Measurements from ENCODE around the gene PTPRJ.
"Not testable (repeated sequence)": the region's sequence is repeated elsewhere in the genome, so short reads cannot be mapped to it uniquely, and the experiment has no call there.

Gene PTPRJ

DNA sequence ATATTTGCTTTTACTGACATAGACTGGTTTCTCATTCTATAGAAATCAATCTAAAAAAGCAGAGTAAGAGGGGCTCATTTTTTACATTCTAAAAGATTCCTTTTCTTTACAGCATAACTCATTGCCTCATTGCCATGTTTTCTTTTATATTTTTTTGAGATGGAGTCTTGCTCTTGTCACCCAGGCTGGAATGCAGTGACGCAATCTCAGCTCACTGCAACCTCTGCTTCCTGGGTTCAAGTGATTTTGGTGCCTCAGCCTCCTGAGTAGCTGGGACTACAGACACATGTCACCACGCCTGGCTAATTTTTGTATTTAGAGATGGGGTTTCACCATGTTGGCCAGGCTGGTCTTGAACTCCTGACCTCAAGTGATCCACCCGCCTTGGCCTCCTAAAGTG lies 159.5 kb downstream of the PTPRJ start:
- Histone ChIP-seq H3K4me1 (ENCODE audit: control insufficient read depth, insufficient read depth, low read length) (peaks cover 13% of the 10 kb centered on the region), H3K36me3 (ENCODE audit: control insufficient read depth, insufficient read depth, low read length, severe bottlenecking) (peaks cover 22% of the 10 kb centered on the region)
- DNase-seq (ENCODE audit: low read depth), result peak; percentile 40
- H3K9me3 ChIP-seq (ENCODE audit: control insufficient read depth, low read length); H3K4me3 ChIP-seq (ENCODE audit: low read length); H3K9ac ChIP-seq (ENCODE audit: low read length); H3K27me3 ChIP-seq (replicated peaks; ENCODE audit: control insufficient read depth, insufficient read depth, low read length): not testable (repeated sequence)

DNA sequence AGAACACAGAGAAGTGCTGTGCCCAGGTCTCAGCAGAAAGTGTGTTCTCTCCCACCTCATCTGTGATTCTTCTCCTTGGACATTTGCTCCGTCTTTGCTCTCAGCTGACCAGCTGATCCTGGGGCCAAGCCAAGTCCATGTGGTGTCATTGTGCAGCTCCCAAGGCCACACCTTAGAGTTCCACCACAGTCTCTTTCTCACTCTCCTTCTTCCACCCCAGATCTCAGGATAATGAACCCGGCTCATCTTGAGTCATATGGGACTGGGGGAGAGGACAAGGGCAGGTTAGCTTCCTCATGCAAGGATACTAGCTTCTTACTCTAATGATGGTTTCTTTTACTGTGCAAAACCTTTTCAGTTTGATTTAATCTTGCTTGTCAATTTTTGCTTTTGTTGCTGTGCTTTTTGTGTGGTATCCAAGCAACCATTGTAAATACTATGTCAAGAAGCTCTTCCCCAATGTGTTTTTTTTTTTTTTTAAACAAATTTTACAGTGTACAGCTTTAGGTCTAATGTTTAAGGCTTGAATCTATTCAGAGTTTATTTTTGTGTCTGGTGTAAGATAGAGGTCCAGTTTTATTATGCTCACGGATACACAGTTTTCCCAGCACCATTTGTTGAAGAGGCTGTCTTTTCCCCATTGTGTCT lies 161.2 kb downstream of the PTPRJ start:
- peaks cover 26% of the 10 kb centered on the region for H3K36me3 ChIP-seq (ENCODE audit: control insufficient read depth, insufficient read depth, low read length, severe bottlenecking)

GRCh38 chr11:48142889-48143288 lies 162.5 kb downstream of the PTPRJ start:
- Histone ChIP-seq H3K4me3 (ENCODE audit: low read length) (no peak overlapping the region), H3K9me3 (ENCODE audit: control insufficient read depth, low read length) (no peaks in the 10 kb centered on the region), H3K27me3 (replicated peaks; ENCODE audit: control insufficient read depth, insufficient read depth, low read length) (no peaks in the 10 kb centered on the region), H3K4me1 (ENCODE audit: control insufficient read depth, insufficient read depth, low read length) (peaks cover 13% of the 10 kb centered on the region), H3K36me3 (ENCODE audit: control insufficient read depth, insufficient read depth, low read length, severe bottlenecking) (peaks cover 21% of the 10 kb centered on the region), H3K9ac (ENCODE audit: low read length) (no peak overlapping the region)
- no peak for DNase-seq (ENCODE audit: low read depth)

More for the DNA sequence above, 161.2 kb downstream of the PTPRJ start:
- Histone ChIP-seq H3K9me3 (ENCODE audit: control insufficient read depth, low read length) (no peaks in the 10 kb centered on the region), H3K4me1 (ENCODE audit: control insufficient read depth, insufficient read depth, low read length) (peaks cover 13% of the 10 kb centered on the region), H3K9ac (ENCODE audit: low read length) (no peak overlapping the region), H3K27me3 (replicated peaks; ENCODE audit: control insufficient read depth, insufficient read depth, low read length) (no peaks in the 10 kb centered on the region), H3K4me3 (ENCODE audit: low read length) (no peak overlapping the region)
- DNase-seq (ENCODE audit: low read depth), result peak; percentile 10

DNA sequence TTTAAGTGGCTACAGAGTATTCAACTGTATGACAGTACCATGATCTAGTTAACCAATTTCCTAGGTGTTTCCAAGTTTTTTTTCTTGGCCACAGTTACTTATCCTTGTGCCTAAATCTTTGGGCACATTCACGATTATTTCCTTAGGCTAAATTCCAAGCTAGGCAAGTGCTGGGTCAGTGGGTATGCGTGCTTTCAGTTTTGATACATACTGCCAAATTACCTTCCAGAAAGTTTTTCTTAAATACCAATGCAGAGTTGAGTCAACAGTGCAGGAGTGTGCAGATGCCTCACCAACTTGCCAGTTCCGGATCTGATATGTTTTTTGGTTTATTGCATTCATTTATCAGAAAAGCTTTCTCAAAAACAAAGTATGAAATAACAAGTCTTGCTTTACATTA lies 168.4 kb downstream of the PTPRJ start:
- no peak overlapping the region for H3K4me3 ChIP-seq (ENCODE audit: low read length)
- DNase-seq (ENCODE audit: low read depth), result peak; percentile 25
- H3K4me1 ChIP-seq (ENCODE audit: control insufficient read depth, insufficient read depth, low read length), result no peaks in the 10 kb centered on the region
- H3K9me3 ChIP-seq (ENCODE audit: control insufficient read depth, low read length), result no peaks in the 10 kb centered on the region
- no peaks in the 10 kb centered on the region for H3K27me3 ChIP-seq (replicated peaks; ENCODE audit: control insufficient read depth, insufficient read depth, low read length)
- no peak overlapping the region for H3K9ac ChIP-seq (ENCODE audit: low read length)
- H3K36me3 ChIP-seq (ENCODE audit: control insufficient read depth, insufficient read depth, low read length, severe bottlenecking), result peaks cover 35% of the 10 kb centered on the region

GRCh38 chr11:48150213-48150612 lies 169.9 kb downstream of the PTPRJ start:
- Histone ChIP-seq H3K9me3 (ENCODE audit: control insufficient read depth, low read length) (no peaks in the 10 kb centered on the region), H3K4me3 (ENCODE audit: low read length) (no peak overlapping the region), H3K9ac (ENCODE audit: low read length) (no peak overlapping the region), H3K36me3 (ENCODE audit: control insufficient read depth, insufficient read depth, low read length, severe bottlenecking) (peaks cover 40% of the 10 kb centered on the region), H3K4me1 (ENCODE audit: control insufficient read depth, insufficient read depth, low read length) (peaks cover 10% of the 10 kb centered on the region), H3K27me3 (replicated peaks; ENCODE audit: control insufficient read depth, insufficient read depth, low read length) (no peaks in the 10 kb centered on the region)
- DNase-seq (ENCODE audit: low read depth), result peak; percentile 4

GRCh38 chr11:48154151-48154550 lies 173.8 kb downstream of the PTPRJ start:
- H3K36me3 ChIP-seq (ENCODE audit: control insufficient read depth, insufficient read depth, low read length, severe bottlenecking), result peaks cover 50% of the 10 kb centered on the region
- no peak overlapping the region for H3K9ac ChIP-seq (ENCODE audit: low read length)
- DNase-seq (ENCODE audit: low read depth), result no peak

DNA sequence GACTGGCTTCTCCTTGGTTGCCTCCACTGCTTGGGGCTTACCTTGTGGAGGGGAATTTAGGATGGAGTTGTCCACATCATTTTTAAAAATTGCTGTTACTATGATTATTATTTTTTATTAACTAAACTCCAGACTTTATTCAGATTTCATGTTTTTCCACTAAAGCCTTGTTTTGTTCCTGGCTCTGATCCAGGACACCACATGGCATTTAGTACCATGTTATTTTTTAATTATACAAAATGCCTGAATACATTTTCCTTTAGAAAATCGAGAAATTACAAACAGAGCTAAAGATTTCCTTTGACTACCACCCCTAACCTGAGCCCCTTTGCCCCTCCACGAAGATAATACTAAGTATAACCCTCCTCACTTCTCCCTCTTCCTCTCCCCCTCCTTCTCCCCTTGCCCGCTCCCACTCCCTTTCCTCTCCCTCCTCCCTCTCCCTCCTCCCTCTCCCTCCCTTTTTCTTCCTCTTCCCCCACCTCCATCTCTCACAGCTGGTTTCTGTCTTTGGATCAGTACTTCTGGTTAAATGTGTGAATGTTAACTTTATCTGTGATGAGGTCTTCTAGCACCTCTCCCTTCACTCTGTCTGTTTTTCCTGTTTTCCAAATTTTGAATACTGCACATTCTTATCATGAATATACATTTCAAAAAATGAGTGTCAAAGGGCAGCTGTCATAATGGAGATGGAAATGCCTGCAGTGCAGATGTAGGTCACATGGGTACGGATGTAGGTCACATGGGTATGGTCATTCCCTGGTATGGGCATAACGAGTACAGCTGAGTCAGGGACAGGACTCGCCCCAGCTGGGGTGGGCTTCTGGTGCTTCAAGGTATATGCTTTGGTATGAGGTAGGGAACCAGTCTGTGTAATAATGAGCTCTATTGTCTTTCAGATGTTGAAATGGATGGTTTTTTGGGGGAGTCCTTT lies 181.9 kb downstream of the PTPRJ start:
- Histone ChIP-seq H3K27me3 (replicated peaks; ENCODE audit: control insufficient read depth, insufficient read depth, low read length) (no peaks in the 10 kb centered on the region), H3K4me3 (ENCODE audit: low read length) (no peak overlapping the region), H3K9me3 (ENCODE audit: control insufficient read depth, low read length) (no peaks in the 10 kb centered on the region), H3K9ac (ENCODE audit: low read length) (no peak overlapping the region), H3K4me1 (ENCODE audit: control insufficient read depth, insufficient read depth, low read length) (peaks cover 5% of the 10 kb centered on the region), H3K36me3 (ENCODE audit: control insufficient read depth, insufficient read depth, low read length, severe bottlenecking) (peaks cover 33% of the 10 kb centered on the region)
- peak; percentile 41 for DNase-seq (ENCODE audit: low read depth)

More at GRCh38 chr11:48154151-48154550, 173.8 kb downstream of the PTPRJ start:
- Histone ChIP-seq H3K4me3 (ENCODE audit: low read length) (peak overlapping the region; percentile 1), H3K27me3 (replicated peaks; ENCODE audit: control insufficient read depth, insufficient read depth, low read length) (no peaks in the 10 kb centered on the region), H3K9me3 (ENCODE audit: control insufficient read depth, low read length) (no peaks in the 10 kb centered on the region), H3K4me1 (ENCODE audit: control insufficient read depth, insufficient read depth, low read length) (peaks cover 10% of the 10 kb centered on the region)

- no peak for DNase-seq (ENCODE audit: low read depth)
- H3K4me1 ChIP-seq (ENCODE audit: control insufficient read depth, insufficient read depth, low read length), result peaks cover 5% of the 10 kb centered on the region
These were observed 182.5 kb downstream of the PTPRJ start for GRCh38 chr11:48162885-48163268.

GRCh38 chr11:48163360-48164100 lies 183.2 kb downstream of the PTPRJ start:
- Histone ChIP-seq H3K9ac (ENCODE audit: low read length) (no peak overlapping the region), H3K36me3 (ENCODE audit: control insufficient read depth, insufficient read depth, low read length, severe bottlenecking) (peaks cover 28% of the 10 kb centered on the region), H3K9me3 (ENCODE audit: control insufficient read depth, low read length) (no peaks in the 10 kb centered on the region), H3K4me3 (ENCODE audit: low read length) (no peak overlapping the region), H3K4me1 (ENCODE audit: control insufficient read depth, insufficient read depth, low read length) (peaks cover 5% of the 10 kb centered on the region), H3K27me3 (replicated peaks; ENCODE audit: control insufficient read depth, insufficient read depth, low read length) (no peaks in the 10 kb centered on the region)
- DNase-seq (ENCODE audit: low read depth), result no peak

More at GRCh38 chr11:48162885-48163268, 182.5 kb downstream of the PTPRJ start:
- H3K9ac ChIP-seq (ENCODE audit: low read length), result no peak overlapping the region
- H3K4me3 ChIP-seq (ENCODE audit: low read length), result no peak overlapping the region
- H3K27me3 ChIP-seq (replicated peaks; ENCODE audit: control insufficient read depth, insufficient read depth, low read length), result no peaks in the 10 kb centered on the region
- H3K9me3 ChIP-seq (ENCODE audit: control insufficient read depth, low read length), result no peaks in the 10 kb centered on the region
- peaks cover 28% of the 10 kb centered on the region for H3K36me3 ChIP-seq (ENCODE audit: control insufficient read depth, insufficient read depth, low read length, severe bottlenecking)

DNA sequence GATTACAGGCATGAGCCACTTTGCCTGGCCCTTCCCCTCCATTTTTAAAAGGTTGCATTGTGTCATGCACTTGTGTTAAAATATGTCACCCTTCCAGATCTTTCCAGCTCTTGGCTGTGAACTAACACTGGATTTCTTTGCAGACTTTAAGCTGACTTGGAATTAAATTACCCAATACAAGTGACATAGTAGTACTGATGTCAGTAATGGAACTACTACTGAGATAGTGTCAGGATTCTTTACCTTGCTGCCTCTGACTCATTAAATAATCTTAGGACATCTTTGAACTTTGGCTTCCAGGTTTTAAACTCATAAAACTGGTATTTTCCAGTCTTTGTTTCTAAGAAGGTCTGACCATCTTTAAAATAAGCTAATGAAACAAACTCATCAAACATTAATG lies 184.5 kb downstream of the PTPRJ start:
- Histone ChIP-seq H3K4me1 (ENCODE audit: control insufficient read depth, insufficient read depth, low read length) (peaks cover 9% of the 10 kb centered on the region), H3K4me3 (ENCODE audit: low read length) (no peak overlapping the region), H3K9me3 (ENCODE audit: control insufficient read depth, low read length) (no peaks in the 10 kb centered on the region), H3K27me3 (replicated peaks; ENCODE audit: control insufficient read depth, insufficient read depth, low read length) (no peaks in the 10 kb centered on the region), H3K36me3 (ENCODE audit: control insufficient read depth, insufficient read depth, low read length, severe bottlenecking) (peaks cover 25% of the 10 kb centered on the region), H3K9ac (ENCODE audit: low read length) (no peak overlapping the region)
- no peak for DNase-seq (ENCODE audit: low read depth)

DNA sequence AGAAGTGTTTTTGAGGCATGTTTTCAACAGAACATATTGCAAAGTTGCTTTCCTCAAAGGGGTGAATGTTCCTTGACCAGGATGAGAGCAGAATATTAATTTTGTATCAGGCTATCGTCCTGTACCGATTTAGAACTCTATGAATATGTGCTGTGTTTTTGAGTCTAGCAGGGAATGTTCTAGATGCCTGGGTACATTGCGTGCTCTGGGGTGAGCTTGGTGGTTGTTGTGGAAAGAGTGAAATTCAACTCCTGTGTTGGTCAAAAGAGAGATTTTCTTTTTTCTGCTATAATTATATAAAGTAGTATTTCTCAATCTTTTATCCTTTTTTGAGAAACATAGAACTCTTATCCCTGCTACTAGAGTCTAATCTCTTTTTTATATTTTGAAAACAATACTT lies 185.1 kb downstream of the PTPRJ start:
- H3K4me1 ChIP-seq (ENCODE audit: control insufficient read depth, insufficient read depth, low read length), result peaks cover 14% of the 10 kb centered on the region
- no peak overlapping the region for H3K4me3 ChIP-seq (ENCODE audit: low read length)
- no peaks in the 10 kb centered on the region for H3K27me3 ChIP-seq (replicated peaks; ENCODE audit: control insufficient read depth, insufficient read depth, low read length)

More for the DNA sequence above, 185.1 kb downstream of the PTPRJ start:
- H3K9ac ChIP-seq (ENCODE audit: low read length), result no peak overlapping the region
- no peaks in the 10 kb centered on the region for H3K9me3 ChIP-seq (ENCODE audit: control insufficient read depth, low read length)
- DNase-seq (ENCODE audit: low read depth), result no peak
- H3K36me3 ChIP-seq (ENCODE audit: control insufficient read depth, insufficient read depth, low read length, severe bottlenecking), result peaks cover 19% of the 10 kb centered on the region

All from adipocyte (in vitro differentiated cells).